Measurements from ENCODE around the gene RNASE7. TPM values are rescaled to one million over a fixed set of nuclear protein-coding genes. Genes with fewer than 3 reads are reported as not detected.
A peak's percentile ranks its signal among the peaks of the same experiment; 100 is the strongest.
"Not testable (repeated sequence)": the region's sequence is repeated elsewhere in the genome, so short reads cannot be mapped to it uniquely, and the experiment has no call there.

RNASE7 gene
- total RNA-seq, 1 donor from 2014 or later = not detected

- Mint-ChIP-seq H3K9me3 (ENCODE audit: unreplicated experiment) (peaks cover 3% of the 10 kb centered on the region), H3K27me3 (ENCODE audit: unreplicated experiment) (no peaks in the 10 kb centered on the region), H3K27ac (ENCODE audit: unreplicated experiment) (no peak within 1 kb of the TSS), H3K4me1 (ENCODE audit: low read depth, unreplicated experiment) (peaks cover 1% of the 10 kb centered on the region), H3K36me3 (ENCODE audit: unreplicated experiment) (no peaks in the 10 kb centered on the region), H3K4me3 (ENCODE audit: unreplicated experiment) (no peak within 1 kb of the TSS)
- TF ChIP-seq CTCF (IDR thresholded peaks at IDR 0.05; ENCODE audit: partially characterized antibody, unreplicated experiment) = no peak
- DNase-seq = no peak
These were observed 43.3 kb upstream of the RNASE7 start, which contains the start of gene SLC39A2 for GRCh38 chr14:20998674-20999366. Gene SLC39A2, plus strand, starts transcription at chr14:20999293. Its CDS starts 154 bp downstream, at chr14:20999447.

DNA sequence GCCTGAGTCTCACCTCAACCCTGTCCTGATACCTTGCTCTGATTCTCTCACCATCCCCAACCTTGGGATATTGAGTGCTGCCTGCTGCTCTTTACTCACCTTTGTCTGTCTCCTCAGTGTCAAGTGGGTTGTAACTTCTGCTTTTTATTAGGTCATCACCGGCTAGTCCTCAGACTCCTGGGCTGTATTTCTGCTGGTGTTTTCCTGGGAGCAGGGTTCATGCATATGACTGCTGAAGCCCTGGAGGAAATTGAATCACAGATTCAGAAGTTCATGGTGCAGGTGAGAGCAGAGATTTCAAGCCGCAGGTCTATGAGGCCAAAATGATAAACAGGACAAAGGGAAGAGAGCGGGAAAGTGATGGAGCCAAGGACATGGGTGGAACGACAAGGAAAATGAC, 42.6 kb upstream of the RNASE7 start:
- H3K4me3 Mint-ChIP-seq (ENCODE audit: unreplicated experiment) = no peak overlapping the region
- no peak for TF ChIP-seq CTCF (IDR thresholded peaks at IDR 0.05; ENCODE audit: partially characterized antibody, unreplicated experiment)
- H3K27ac Mint-ChIP-seq (ENCODE audit: unreplicated experiment) = no peak overlapping the region
- peaks cover 5% of the 10 kb centered on the region for H3K4me1 Mint-ChIP-seq (ENCODE audit: low read depth, unreplicated experiment)
- H3K36me3 Mint-ChIP-seq (ENCODE audit: unreplicated experiment) = no peaks in the 10 kb centered on the region
- DNase-seq = no peak
- peaks cover 3% of the 10 kb centered on the region for H3K9me3 Mint-ChIP-seq (ENCODE audit: unreplicated experiment)
- H3K27me3 Mint-ChIP-seq (ENCODE audit: unreplicated experiment) = no peaks in the 10 kb centered on the region

DNA sequence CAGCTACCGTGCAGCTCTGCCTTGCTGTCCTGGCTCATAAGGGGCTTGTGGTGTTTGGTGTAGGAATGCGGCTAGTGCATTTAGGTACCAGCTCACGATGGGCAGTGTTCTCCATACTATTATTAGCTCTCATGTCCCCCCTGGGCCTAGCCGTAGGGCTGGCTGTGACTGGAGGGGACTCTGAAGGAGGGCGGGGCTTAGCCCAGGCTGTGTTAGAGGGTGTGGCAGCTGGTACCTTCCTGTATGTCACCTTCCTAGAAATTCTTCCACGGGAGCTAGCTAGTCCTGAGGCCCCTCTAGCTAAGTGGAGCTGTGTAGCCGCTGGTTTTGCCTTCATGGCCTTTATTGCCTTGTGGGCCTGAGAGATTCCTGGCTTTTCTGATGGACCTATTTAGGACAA, 40.9 kb upstream of the RNASE7 start:
- no peak for TF ChIP-seq CTCF (IDR thresholded peaks at IDR 0.05; ENCODE audit: partially characterized antibody, unreplicated experiment)

GRCh38 chr14:21003788-21004346, 38.3 kb upstream of the RNASE7 start:
- Mint-ChIP-seq H3K36me3 (ENCODE audit: unreplicated experiment) (no peaks in the 10 kb centered on the region), H3K27ac (ENCODE audit: unreplicated experiment) (peak overlapping the region; percentile 75), H3K4me3 (ENCODE audit: unreplicated experiment) (peak overlapping the region; percentile 51), H3K4me1 (ENCODE audit: low read depth, unreplicated experiment) (peaks cover 5% of the 10 kb centered on the region), H3K9me3 (ENCODE audit: unreplicated experiment) (peaks cover 3% of the 10 kb centered on the region), H3K27me3 (ENCODE audit: unreplicated experiment) (no peaks in the 10 kb centered on the region)
- no peak for TF ChIP-seq CTCF (IDR thresholded peaks at IDR 0.05; ENCODE audit: partially characterized antibody, unreplicated experiment)
- DNase-seq = peak; percentile 64

More for the DNA sequence above, 40.9 kb upstream of the RNASE7 start:
- no peak for DNase-seq
- H3K9me3 Mint-ChIP-seq (ENCODE audit: unreplicated experiment) = peaks cover 3% of the 10 kb centered on the region
- no peak overlapping the region for H3K4me3 Mint-ChIP-seq (ENCODE audit: unreplicated experiment)
- no peaks in the 10 kb centered on the region for H3K27me3 Mint-ChIP-seq (ENCODE audit: unreplicated experiment)
- H3K27ac Mint-ChIP-seq (ENCODE audit: unreplicated experiment) = no peak overlapping the region
- no peaks in the 10 kb centered on the region for H3K36me3 Mint-ChIP-seq (ENCODE audit: unreplicated experiment)
- peaks cover 5% of the 10 kb centered on the region for H3K4me1 Mint-ChIP-seq (ENCODE audit: low read depth, unreplicated experiment)

- H3K36me3 Mint-ChIP-seq (ENCODE audit: unreplicated experiment); H3K9me3 Mint-ChIP-seq (ENCODE audit: unreplicated experiment); H3K27ac Mint-ChIP-seq (ENCODE audit: unreplicated experiment); H3K4me1 Mint-ChIP-seq (ENCODE audit: low read depth, unreplicated experiment); H3K4me3 Mint-ChIP-seq (ENCODE audit: unreplicated experiment); DNase-seq; H3K27me3 Mint-ChIP-seq (ENCODE audit: unreplicated experiment): not testable (repeated sequence)
These were observed 32.4 kb upstream of the RNASE7 start for GRCh38 chr14:21009721-21010120.

Measured in glutamatergic neuron (in vitro differentiated cells).